Erythroblast (primary cell): ENCODE results near the gene LRRC37B.

Experiments
- GATA1 ChIP-seq: IDR thresholded peaks from 2 replicates; pipeline ENCODE4 v1.6.1; 2011; ENCODE audit warnings: low read depth, mild to moderate bottlenecking, control low read depth, low read length, moderate library complexity
- POLR2A ChIP-seq: IDR thresholded peaks from 2 replicates; pipeline ENCODE4 v1.6.1; 2011; ENCODE audit warnings: mild to moderate bottlenecking, low read length

DNA sequence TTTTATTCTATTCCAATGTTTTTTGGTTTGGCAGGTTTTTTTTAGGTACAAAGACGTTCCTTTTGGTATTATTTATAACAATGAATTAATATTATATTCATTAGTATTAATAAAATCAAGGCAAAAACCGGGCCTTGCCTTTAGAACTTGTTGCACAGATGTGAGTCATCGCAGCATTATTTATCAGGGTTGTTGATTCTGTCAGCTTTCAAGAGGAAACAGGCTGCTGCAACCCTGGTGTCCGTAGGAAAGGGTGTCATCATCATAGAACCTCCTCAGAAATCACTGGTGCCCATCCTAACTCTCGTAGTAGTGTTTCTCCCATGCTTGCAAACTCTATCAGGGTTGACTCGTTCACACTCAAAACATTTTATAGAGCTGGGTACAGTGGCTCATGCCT lies 10.2 kb upstream of the LRRC37B start:
- TF ChIP-seq POLR2A = no peak
- no peak for TF ChIP-seq GATA1
